ENCODE data around the gene SLC22A17. TPM values are rescaled to one million over a fixed set of nuclear protein-coding genes. Genes with fewer than 3 reads are reported as not detected.

Gene SLC22A17
- total and polyA plus RNA-seq, 2 of the 4 experiments (the other 2 are of a cell fraction) = 6.6 to 36.0 TPM

DNA sequence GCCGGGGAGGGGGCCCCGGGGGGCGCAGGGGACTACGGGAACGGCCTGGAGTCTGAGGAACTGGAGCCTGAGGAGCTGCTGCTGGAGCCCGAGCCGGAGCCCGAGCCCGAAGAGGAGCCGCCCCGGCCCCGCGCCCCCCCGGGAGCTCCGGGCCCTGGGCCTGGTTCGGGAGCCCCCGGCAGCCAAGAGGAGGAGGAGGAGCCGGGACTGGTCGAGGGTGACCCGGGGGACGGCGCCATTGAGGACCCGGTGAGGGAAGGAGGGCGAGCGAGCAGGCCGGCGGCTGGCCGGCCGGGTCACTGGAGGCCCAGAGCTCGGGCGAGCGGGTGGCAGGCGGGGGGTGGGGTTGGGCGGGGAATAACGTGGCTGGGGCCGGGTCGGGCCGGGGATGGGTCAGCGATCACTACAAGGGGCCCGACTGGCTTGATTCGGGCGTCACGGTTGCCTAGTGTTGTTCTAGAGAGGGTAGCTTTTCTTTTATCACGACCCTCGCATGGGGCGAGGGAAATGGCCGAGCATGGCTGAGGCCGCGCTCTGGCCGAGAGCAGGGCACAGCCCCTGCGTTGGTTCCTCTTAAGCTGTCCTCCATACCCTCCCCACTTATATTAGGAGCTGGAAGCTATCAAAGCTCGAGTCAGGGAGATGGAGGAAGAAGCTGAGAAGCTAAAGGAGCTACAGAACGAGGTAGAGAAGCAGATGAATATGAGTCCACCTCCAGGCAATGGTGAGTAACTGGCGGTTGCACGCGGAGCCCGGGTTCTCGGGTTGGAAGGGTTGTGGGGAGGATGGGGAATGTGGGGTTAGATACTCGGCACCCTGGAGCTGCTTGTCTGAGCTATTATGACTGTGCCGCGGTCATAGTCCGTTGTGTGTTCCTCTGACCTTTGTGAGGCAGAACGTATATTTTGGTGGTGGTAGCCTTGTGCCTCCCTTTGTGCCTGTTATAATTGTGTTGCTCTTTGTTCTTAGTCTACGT lies 30.8 kb downstream of the SLC22A17 start:
- Histone ChIP-seq H3K18ac (ENCODE audit: low read depth, low read length) (peak overlapping the region; percentile 55), H4K5ac (ENCODE audit: low read depth, low read length) (peak overlapping the region; percentile 88), H3K4ac (ENCODE audit: low read depth, low read length) (peak overlapping the region; percentile 93), H3K9me3 (ENCODE audit: control insufficient read depth, insufficient read depth, low read length) (no peaks in the 10 kb centered on the region), H3K36me3 (ENCODE audit: control insufficient read depth, insufficient read depth, low read length) (peaks cover 29% of the 10 kb centered on the region), H3K4me2 (ENCODE audit: low read depth, low read length) (peak overlapping the region; percentile 82), H2AK9ac (replicated peaks; ENCODE audit: low read depth, low read length, poor library complexity) (peak overlapping the region; percentile 98), H3K4me1 (ENCODE audit: control insufficient read depth, insufficient read depth, low read length) (peaks cover 6% of the 10 kb centered on the region; the same call in 1 of the 2 replicates), H2BK15ac (ENCODE audit: low read depth, low read length) (no peak overlapping the region), H3K79me1 (ENCODE audit: low read depth in 1 of 2, low read length in 2 of 2) (peaks cover 22 to 45% of the 10 kb centered on the region in 2 experiments), H3K56ac (ENCODE audit: extremely low read depth, insufficient read depth, low read length) (peak overlapping the region; percentile 91), H4K8ac (ENCODE audit: low read depth in 2 of 2, low read length in 2 of 2) (peak overlapping the region; percentile 34 to 83), H4K91ac (ENCODE audit: insufficient read depth, low read depth, low read length) (peak overlapping the region; percentile 87), H3K14ac (replicated peaks; ENCODE audit: low read depth, low read length) (peak overlapping the region; percentile 98), H2AK5ac (ENCODE audit: low read depth, low read length) (peak overlapping the region; percentile 96), H3K27ac (ENCODE audit: insufficient read depth, low read length) (peak overlapping the region; percentile 88), H3K23ac (ENCODE audit: low read depth, low read length) (peak overlapping the region; percentile 98), H3K9me1 (ENCODE audit: insufficient read depth, low read length) (no peaks in the 10 kb centered on the region), H3K27me3 (ENCODE audit: control insufficient read depth, insufficient read depth, low read length) (no peaks in the 10 kb centered on the region), H4K20me1 (ENCODE audit: insufficient read depth, low read length) (peaks cover 16% of the 10 kb centered on the region; the same call in 1 of the 2 replicates), H2BK5ac (ENCODE audit: low read depth, low read length, poor library complexity, severe bottlenecking) (peak overlapping the region; percentile 91), H2AFZ (replicated peaks; ENCODE audit: low read length, poor library complexity) (peak overlapping the region; percentile 90), H2BK20ac (ENCODE audit: low read depth, low read length) (no peak overlapping the region), H2BK120ac (ENCODE audit: low read depth, low read length) (no peak overlapping the region), H3K4me3 (ENCODE audit: insufficient read depth, low read depth, low read length) (peak overlapping the region; percentile 99), H3K9ac (ENCODE audit: low read depth, low read length) (peak overlapping the region; percentile 98)
- DNase-seq (peak; percentile 54), ATAC-seq (ENCODE audit: low read depth) (peak; percentile 55)
- dilution Hi-C loops (cut with HindIII; ENCODE audit: low sequenced_read_pairs, unreplicated experiment) (no loop called here), in situ Hi-C loops (cut with MboI; ENCODE audit: low sequenced_read_pairs) (loop anchor here (10.0 to 25.0 kb wide), 5 partner anchors 53 to 1115 kb away; partner anchors contain the start of genes CBLN3, CMTM5, EMC9 and FITM1), intact Hi-C loops (cut with micrococcal nuclease) (loop anchor here (1.0 kb wide), 1 partner anchor 36 kb away; the partner anchor contains the start of gene HOMEZ)
- ChIA-PET POLR2A (ENCODE audit: unreplicated experiment) (interaction anchor here (0.6 to 1.3 kb wide), 4 partner anchors 15 to 51 kb away, joined by 3 to 9 read pairs (median 5); partner anchors contain the start of gene BCL2L2), CTCF (interaction anchor here (1.0 to 1.9 kb wide), 3 partner anchors 21 to 58 kb away, joined by 4 to 7 read pairs (median 5); no protein-coding TSS in a partner anchor)
- WGBS, 2 experiments (ENCODE audit: extremely low coverage in 2 of 2, insufficient read length in 1 of 2) = 0% methylated on average over 14 of the region's 64 CpGs; no CpG with 5 or more reads in 1 of the 2 experiments
- no TSS peak for BruUV-seq (replicated peaks)
- TF ChIP-seq, protein P1, sequence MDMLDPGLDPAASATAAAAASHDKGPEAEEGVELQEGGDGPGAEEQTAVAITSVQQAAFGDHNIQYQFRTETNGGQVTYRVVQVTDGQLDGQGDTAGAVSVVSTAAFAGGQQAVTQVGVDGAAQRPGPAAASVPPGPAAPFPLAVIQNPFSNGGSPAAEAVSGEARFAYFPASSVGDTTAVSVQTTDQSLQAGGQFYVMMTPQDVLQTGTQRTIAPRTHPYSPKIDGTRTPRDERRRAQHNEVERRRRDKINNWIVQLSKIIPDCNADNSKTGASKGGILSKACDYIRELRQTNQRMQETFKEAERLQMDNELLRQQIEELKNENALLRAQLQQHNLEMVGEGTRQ (IDR thresholded peaks at IDR 0.05; ENCODE audit: low read depth, low read length) = no peak
- TF ChIP-seq FOS (IDR thresholded peaks at IDR 0.05; ENCODE audit: low read depth, low read length) (no peak), BHLHE40 (IDR thresholded peaks at IDR 0.05; ENCODE audit: low read depth, low read length) (peak; percentile 40; the same call in 1 of the 2 replicates), POLR2A (IDR thresholded peaks at IDR 0.05; ENCODE audit: low read depth, low read length) (peak; percentile 82), CHD1 (IDR thresholded peaks at IDR 0.05; ENCODE audit: low read depth, low read length) (no peak), NFE2L2 (IDR thresholded peaks at IDR 0.05; ENCODE audit: low read depth, low read length) (no peak), RFX5 (IDR thresholded peaks at IDR 0.05; ENCODE audit: low read depth, low read length) (no peak), MXI1 (IDR thresholded peaks at IDR 0.05; ENCODE audit: borderline replicate concordance, low read depth, low read length) (no peak), MAFK (IDR thresholded peaks at IDR 0.05; ENCODE audit: low read depth, low read length) (no peak), MAZ (IDR thresholded peaks at IDR 0.05; ENCODE audit: borderline replicate concordance, low read depth, low read length) (no peak), CTCF (conservative IDR thresholded peaks at IDR 0.05; ENCODE audit: low read depth, low read length) (no peak), RCOR1 (IDR thresholded peaks at IDR 0.05; ENCODE audit: insufficient replicate concordance, low read length) (no peak), RAD21 (IDR thresholded peaks at IDR 0.05; ENCODE audit: low read length) (no peak), CEBPB (IDR thresholded peaks at IDR 0.05; ENCODE audit: low read depth, low read length) (no peak)
